SU-DHL-6 (cell line): ENCODE results near the gene LAMA1.

Experiments used
- H2AFZ ChIP-seq: fragments of 200-600 bp; sonication (generic); 2 replicates; pipeline ENCODE4 v1.6.1; 2014; ENCODE audit warnings: low read depth, mild to moderate bottlenecking, moderate library complexity, mixed read lengths, antibody characterized with exemption, low read length; ENCODE audit not compliant: severe bottlenecking
- H3F3A ChIP-seq: fragments of 200-600 bp; shearing (Covaris generic); 2 replicates; pipeline ENCODE4 v1.6.0; 2016; ENCODE audit warnings: antibody characterized with exemption, mild to moderate bottlenecking; ENCODE audit not compliant: insufficient read depth
- H3K27ac ChIP-seq: fragments of 200-600 bp; sonication (generic); 2 replicates; pipeline ENCODE4 v1.5.1; 2016; ENCODE audit warnings: low read depth, mild to moderate bottlenecking, low read length, moderate library complexity, mixed read lengths
- H3K27me3 ChIP-seq: fragments of 200-600 bp; sonication (generic), shearing (Covaris generic); 2 replicates; pipeline ENCODE4 v1.6.0; 2014; ENCODE audit warnings: mild to moderate bottlenecking, low read length
- H3K36me3 ChIP-seq: fragments of 200-600 bp; sonication (generic); 2 replicates; pipeline ENCODE4 v1.6.1; 2014; ENCODE audit warnings: mild to moderate bottlenecking, low read length, mixed read lengths
- H3K4me2 ChIP-seq: fragments of 300-600, 200-600 bp; shearing (Covaris generic), sonication (generic); 2 replicates; pipeline ENCODE4 v1.6.0; 2014; ENCODE audit warnings: low read length, low read depth, mild to moderate bottlenecking; ENCODE audit not compliant: poor library complexity, severe bottlenecking
- H3K4me3 ChIP-seq: fragments of 200-600 bp; sonication (generic); 2 replicates; pipeline ENCODE4 v1.5.1; 2014; ENCODE audit warnings: antibody characterized with exemption, low read length, mild to moderate bottlenecking, mixed read lengths; ENCODE audit not compliant: insufficient read depth, poor library complexity, severe bottlenecking
- H3K79me2 ChIP-seq: fragments of 200-600 bp; sonication (generic); 2 replicates; pipeline ENCODE4 v1.6.1; 2014; ENCODE audit warnings: mild to moderate bottlenecking, low read length, moderate library complexity; ENCODE audit not compliant: insufficient read depth
- H3K9ac ChIP-seq: fragments of 200-600 bp; sonication (generic); 2 replicates; pipeline ENCODE4 v1.7.0; 2014; ENCODE audit warnings: mild to moderate bottlenecking, low read length
- H3K9me2 ChIP-seq: fragments of 200-600 bp; sonication (generic); replicated peaks from 2 replicates; pipeline ENCODE4 v1.6.1; 2014; ENCODE audit warnings: low read length; ENCODE audit not compliant: insufficient read depth
- H3K9me3 ChIP-seq: fragments of 200-600 bp; sonication (generic); 2 replicates; pipeline ENCODE4 v1.6.1; 2014; ENCODE audit warnings: low read length, mixed read lengths; ENCODE audit not compliant: insufficient read depth
- H4K20me1 ChIP-seq: fragments of 200-600 bp; sonication (generic); 2 replicates; pipeline ENCODE4 v1.6.1; 2014; ENCODE audit warnings: low read depth, mild to moderate bottlenecking, antibody characterized with exemption, low read length, moderate library complexity, mixed read lengths
- EZH2phosphoT487 ChIP-seq: fragments of 200-600 bp; sonication (generic), shearing (Covaris generic); conservative IDR thresholded peaks from 2 replicates; pipeline ENCODE4 v1.6.1; 2018; ENCODE audit warnings: mild to moderate bottlenecking, antibody characterized with exemption, low read length, moderate library complexity, mixed read lengths
- TF ChIP-seq, protein P1 (sequence below): fragments of 200-600 bp; sonication (generic); IDR thresholded peaks from one replicate; pipeline ENCODE4 v1.5.1; 2017; ENCODE audit warnings: antibody characterized with exemption, mild to moderate bottlenecking, low read length, moderate library complexity; ENCODE audit not compliant: insufficient read depth, poor library complexity, severe bottlenecking

Gene LAMA1

DNA sequence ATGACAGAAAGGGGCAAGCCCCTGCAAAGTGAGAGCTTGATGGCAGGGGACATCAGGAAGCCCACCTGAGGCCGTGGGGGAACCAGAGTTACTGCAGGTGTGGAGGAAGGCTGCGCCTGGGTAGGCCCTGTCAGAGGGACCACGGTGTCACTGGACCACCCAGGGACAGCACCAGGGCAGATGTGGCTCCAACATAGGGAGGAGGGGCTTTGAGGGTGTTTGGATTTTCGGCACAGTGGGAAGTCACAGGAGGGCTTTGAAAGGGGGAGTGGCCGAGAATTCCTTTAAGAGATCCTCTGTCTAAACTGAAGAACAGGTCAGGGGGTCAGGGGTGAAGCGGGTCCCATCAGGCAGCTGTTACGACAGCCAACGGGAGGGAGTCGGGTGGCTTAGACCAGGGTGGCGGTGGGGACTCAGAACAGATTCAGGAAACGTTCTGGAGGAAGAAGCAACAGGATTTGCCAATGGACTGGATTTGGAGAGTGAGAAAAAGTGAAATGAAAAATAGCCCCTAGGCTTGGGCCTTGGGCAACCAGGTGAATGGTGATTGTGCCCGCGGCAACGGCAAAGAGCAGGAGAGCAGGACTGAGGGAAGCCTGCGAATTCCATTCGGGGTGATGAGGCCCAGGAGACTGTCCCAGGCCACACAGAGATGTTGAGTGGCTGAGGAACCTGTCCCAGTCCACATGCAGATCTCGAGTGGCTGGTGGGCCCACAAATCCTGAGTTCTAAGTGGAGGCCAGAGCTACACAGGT, 166.1 kb downstream of the LAMA1 start:
- no peak overlapping the region for H3K27ac ChIP-seq
- H3K9me3 ChIP-seq = no peaks in the 10 kb centered on the region
- H3K9me2 ChIP-seq = no peaks in the 10 kb centered on the region
- H3K79me2 ChIP-seq = no peaks in the 10 kb centered on the region
- no peaks in the 10 kb centered on the region for H4K20me1 ChIP-seq
- no peak overlapping the region for H3K4me3 ChIP-seq
- no peaks in the 10 kb centered on the region for H3F3A ChIP-seq
- no peaks in the 10 kb centered on the region for H3K27me3 ChIP-seq
- H3K36me3 ChIP-seq = no peaks in the 10 kb centered on the region
- no peak overlapping the region for H2AFZ ChIP-seq
- TF ChIP-seq, protein P1, sequence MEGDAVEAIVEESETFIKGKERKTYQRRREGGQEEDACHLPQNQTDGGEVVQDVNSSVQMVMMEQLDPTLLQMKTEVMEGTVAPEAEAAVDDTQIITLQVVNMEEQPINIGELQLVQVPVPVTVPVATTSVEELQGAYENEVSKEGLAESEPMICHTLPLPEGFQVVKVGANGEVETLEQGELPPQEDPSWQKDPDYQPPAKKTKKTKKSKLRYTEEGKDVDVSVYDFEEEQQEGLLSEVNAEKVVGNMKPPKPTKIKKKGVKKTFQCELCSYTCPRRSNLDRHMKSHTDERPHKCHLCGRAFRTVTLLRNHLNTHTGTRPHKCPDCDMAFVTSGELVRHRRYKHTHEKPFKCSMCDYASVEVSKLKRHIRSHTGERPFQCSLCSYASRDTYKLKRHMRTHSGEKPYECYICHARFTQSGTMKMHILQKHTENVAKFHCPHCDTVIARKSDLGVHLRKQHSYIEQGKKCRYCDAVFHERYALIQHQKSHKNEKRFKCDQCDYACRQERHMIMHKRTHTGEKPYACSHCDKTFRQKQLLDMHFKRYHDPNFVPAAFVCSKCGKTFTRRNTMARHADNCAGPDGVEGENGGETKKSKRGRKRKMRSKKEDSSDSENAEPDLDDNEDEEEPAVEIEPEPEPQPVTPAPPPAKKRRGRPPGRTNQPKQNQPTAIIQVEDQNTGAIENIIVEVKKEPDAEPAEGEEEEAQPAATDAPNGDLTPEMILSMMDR = no peak
- no peak for TF ChIP-seq EZH2phosphoT487
- no peak overlapping the region for H3K4me2 ChIP-seq
- H3K9ac ChIP-seq = no peak overlapping the region

DNA sequence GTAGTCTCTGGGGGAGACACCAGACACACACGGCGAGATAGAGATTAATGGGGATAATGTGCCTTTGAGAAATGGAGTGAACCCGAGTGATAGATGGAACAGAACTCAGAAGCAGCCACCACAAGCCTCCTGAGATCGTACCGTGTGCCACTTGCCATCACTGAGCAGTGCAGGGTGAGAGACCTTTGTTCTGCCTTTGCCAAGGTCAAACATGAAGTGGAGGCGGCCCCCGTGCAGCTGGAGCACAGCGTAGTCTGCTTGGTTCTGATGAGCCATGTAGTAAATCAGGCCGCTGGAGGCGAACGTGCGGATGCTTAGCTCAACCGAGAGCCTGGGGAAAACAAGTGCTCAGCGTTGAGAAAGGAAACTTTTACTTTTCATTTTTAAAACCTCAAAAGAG, 167.0 kb downstream of the LAMA1 start:
- Histone ChIP-seq H3K27ac (no peak overlapping the region), H2AFZ (no peak overlapping the region), H3K79me2 (no peaks in the 10 kb centered on the region), H4K20me1 (no peaks in the 10 kb centered on the region), H3K4me2 (no peak overlapping the region), H3K9ac (no peak overlapping the region), H3K9me3 (no peaks in the 10 kb centered on the region), H3F3A (no peaks in the 10 kb centered on the region), H3K9me2 (no peaks in the 10 kb centered on the region), H3K36me3 (no peaks in the 10 kb centered on the region), H3K4me3 (no peak overlapping the region), H3K27me3 (no peaks in the 10 kb centered on the region)
- TF ChIP-seq, protein P1 = no peak
- no peak for TF ChIP-seq EZH2phosphoT487

DNA sequence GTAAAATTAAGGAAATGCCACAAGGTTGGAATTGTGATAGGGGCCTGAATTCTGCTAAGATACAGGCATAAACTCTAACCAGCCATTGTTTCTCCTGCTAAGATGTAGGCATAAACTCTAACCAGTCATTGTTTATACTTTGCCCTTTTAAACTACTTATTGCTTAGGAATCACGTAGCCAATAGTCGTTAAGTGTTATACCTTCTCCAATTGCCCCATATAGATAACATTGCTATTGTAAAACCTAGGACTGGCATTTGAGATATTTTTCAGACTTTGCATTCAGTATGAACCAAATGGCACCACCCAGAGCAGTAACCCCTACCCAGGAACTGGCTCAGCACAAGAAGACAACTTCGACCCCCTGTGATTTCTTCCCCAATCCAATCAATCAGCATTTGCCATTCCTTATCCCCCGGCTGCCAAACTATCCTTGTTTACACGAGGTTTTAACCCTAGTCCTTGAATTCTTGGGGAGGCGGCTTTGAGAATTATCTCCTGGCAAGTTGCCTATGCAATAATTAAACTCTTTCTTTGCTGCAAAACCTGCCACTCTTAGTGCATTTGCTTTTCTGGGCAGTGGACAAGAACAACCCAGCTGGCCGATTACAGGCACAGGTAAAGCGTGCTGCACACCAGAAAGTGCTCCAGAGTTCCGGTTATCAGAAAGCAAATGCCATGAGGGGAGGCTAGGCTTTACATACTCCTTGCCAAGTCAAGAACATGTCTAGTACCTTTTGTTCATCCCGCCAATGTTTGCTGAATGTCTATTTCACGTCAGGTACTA, 167.6 kb downstream of the LAMA1 start:
- Histone ChIP-seq H3K27me3 (no peaks in the 10 kb centered on the region), H3K9ac (no peak overlapping the region), H3F3A (no peaks in the 10 kb centered on the region), H3K9me3 (no peaks in the 10 kb centered on the region), H4K20me1 (no peaks in the 10 kb centered on the region), H2AFZ (no peak overlapping the region), H3K4me2 (no peak overlapping the region), H3K4me3 (no peak overlapping the region), H3K27ac (no peak overlapping the region), H3K79me2 (no peaks in the 10 kb centered on the region), H3K36me3 (no peaks in the 10 kb centered on the region), H3K9me2 (no peaks in the 10 kb centered on the region)
- no peak for TF ChIP-seq EZH2phosphoT487
- TF ChIP-seq, protein P1 = no peak
